Fibroblast of lung (primary cell): ENCODE results near the gene CTSC. TPM values are rescaled to one million over a fixed set of nuclear protein-coding genes. Genes with fewer than 3 reads are reported as not detected.

Experiments
- DNase-seq, 2 donors: peaks; one replicate each; pipeline versions ENCODE4 v3.0.0 to v3.0.0-alpha.2; 2010; ENCODE audit warnings: low read depth in 2 of 2
- H2AFZ ChIP-seq: 2 replicates; pipeline ENCODE4 v1.5.1; 2012; ENCODE audit warnings: low read length, control low read depth, inconsistent platforms
- H3K27ac ChIP-seq: 2 replicates; pipeline ENCODE4 v1.5.1; 2011; ENCODE audit warnings: low read length, control low read depth; ENCODE audit not compliant: insufficient read depth
- H3K27me3 ChIP-seq: 2 replicates; pipeline ENCODE4 v1.5.1; 2011; ENCODE audit warnings: mild to moderate bottlenecking, low read length; ENCODE audit not compliant: control insufficient read depth, insufficient read depth
- H3K36me3 ChIP-seq: 2 replicates; pipeline ENCODE4 v1.5.1; 2011; ENCODE audit warnings: low read length; ENCODE audit not compliant: control insufficient read depth, insufficient read depth
- H3K4me1 ChIP-seq: 2 replicates; pipeline ENCODE4 v1.5.1; 2011; ENCODE audit warnings: low read length; ENCODE audit not compliant: control insufficient read depth, insufficient read depth; ENCODE audit errors: extremely low read depth
- H3K4me2 ChIP-seq: 2 replicates; pipeline ENCODE4 v1.5.1; 2011; ENCODE audit warnings: low read length, control low read depth; ENCODE audit not compliant: insufficient read depth; ENCODE audit errors: extremely low read depth
- H3K4me3 ChIP-seq, 4 experiments: fragments of 200-600 bp in 1 of 4; sonication (generic) in 1 of 4; replicated peaks in 1 of 4; 2 replicates each; pipeline ENCODE4 v1.5.1; 2011 to 2016; ENCODE audit warnings: low read length in 4 of 4, low read depth in 3 of 4, mild to moderate bottlenecking in 3 of 4, control low read depth in 2 of 4, inconsistent platforms in 1 of 4, mixed read lengths in 1 of 4; ENCODE audit not compliant: insufficient read depth in 1 of 4; ENCODE audit errors: control extremely low read depth in 1 of 4
- H3K79me2 ChIP-seq: 2 replicates; pipeline ENCODE4 v1.5.1; 2012; ENCODE audit warnings: mild to moderate bottlenecking, low read length, inconsistent platforms; ENCODE audit not compliant: control insufficient read depth, insufficient read depth
- H3K9ac ChIP-seq: 2 replicates; pipeline ENCODE4 v1.5.1; 2011; ENCODE audit warnings: mild to moderate bottlenecking, low read length, control low read depth; ENCODE audit not compliant: insufficient read depth
- H3K9me3 ChIP-seq: 2 replicates; pipeline ENCODE4 v1.5.1; 2012; ENCODE audit warnings: low read depth, low read length; ENCODE audit not compliant: control insufficient read depth, insufficient read depth
- H4K20me1 ChIP-seq: 2 replicates; pipeline ENCODE4 v1.5.1; 2011; ENCODE audit warnings: low read length; ENCODE audit not compliant: control insufficient read depth, insufficient read depth; ENCODE audit errors: extremely low read depth
- CTCF ChIP-seq, 2 donors: IDR thresholded peaks in 1 of 2; conservative IDR thresholded peaks in 1 of 2; 1 replicate in 1 of 2; 2 replicates in 1 of 2; pipeline ENCODE4 v1.5.1; 2011 to 2012; ENCODE audit warnings: low read length in 2 of 2, control low read depth in 1 of 2, inconsistent platforms in 1 of 2, low read depth in 1 of 2, mild to moderate bottlenecking in 1 of 2
- EZH2 ChIP-seq: IDR thresholded peaks from 2 replicates; pipeline ENCODE4 v1.5.1; 2012; ENCODE audit warnings: low read length, control low read depth, mild to moderate bottlenecking; ENCODE audit errors: missing control alignments
- polyA plus RNA-seq, 2 donors: library from polyadenylated mRNA; depleted of rRNA in 1 of 2; stranded (reverse) in 1 of 2; unstranded in 1 of 2; fragments of >200 nt; gene quantifications; 2 replicates each; pipeline ENCODE4 v1.2.1, GENCODE V29; 2011 to 2012; ENCODE audit warnings: missing spikeins in 1 of 2
- total RNA-seq: library from RNA; depleted of rRNA; stranded (reverse); fragments of >200 nt; gene quantifications from 2 replicates; pipeline ENCODE4 v1.2.1, GENCODE V29; 2014

CTSC gene
- total and polyA plus RNA-seq, 2 donors (not counting 1 experiment from before 2014, with no cell fraction given): 75.8 to 593 TPM

GRCh38 chr11:88329563-88330250, 7.8 kb downstream of the CTSC start:
- H3K9me3 ChIP-seq: no peaks in the 10 kb centered on the region
- H3K36me3 ChIP-seq: peaks cover 9% of the 10 kb centered on the region
- no peak overlapping the region for H3K9ac ChIP-seq
- no peak overlapping the region for H3K4me3 ChIP-seq
- H4K20me1 ChIP-seq: no peaks in the 10 kb centered on the region
- H3K4me2 ChIP-seq: no peak overlapping the region
- TF ChIP-seq CTCF (conservative IDR thresholded peaks at IDR 0.05 in 1 of 2, IDR thresholded peaks at IDR 0.05 in 1 of 2; ENCODE audit: low read depth in 1 of 2, low read length in 2 of 2): no peak
- TF ChIP-seq EZH2: no peak
- H3K27ac ChIP-seq: no peak overlapping the region
- no peak overlapping the region for H2AFZ ChIP-seq
- peaks cover 12% of the 10 kb centered on the region for H3K79me2 ChIP-seq
- no peaks in the 10 kb centered on the region for H3K4me1 ChIP-seq
- DNase-seq: no peak
- no peaks in the 10 kb centered on the region for H3K27me3 ChIP-seq

GRCh38 chr11:88327462-88328143, 9.9 kb downstream of the CTSC start:
- Histone ChIP-seq H3K4me1 (no peaks in the 10 kb centered on the region), H3K4me3 (no peak overlapping the region), H3K27ac (no peak overlapping the region), H3K27me3 (no peaks in the 10 kb centered on the region), H3K36me3 (peaks cover 13% of the 10 kb centered on the region), H3K79me2 (peaks cover 4% of the 10 kb centered on the region), H3K4me2 (no peak overlapping the region), H2AFZ (no peak overlapping the region), H3K9me3 (no peaks in the 10 kb centered on the region), H3K9ac (no peak overlapping the region), H4K20me1 (no peaks in the 10 kb centered on the region)
- no peak for TF ChIP-seq EZH2
- no peak for TF ChIP-seq CTCF (conservative IDR thresholded peaks at IDR 0.05 in 1 of 2, IDR thresholded peaks at IDR 0.05 in 1 of 2; ENCODE audit: low read depth in 1 of 2, low read length in 2 of 2)
- DNase-seq: no peak

GRCh38 chr11:88327061-88327460, 10.5 kb downstream of the CTSC start:
- Histone ChIP-seq H3K9me3 (no peaks in the 10 kb centered on the region), H3K79me2 (peaks cover 4% of the 10 kb centered on the region), H3K27me3 (no peaks in the 10 kb centered on the region), H3K4me2 (no peak overlapping the region), H3K4me1 (no peaks in the 10 kb centered on the region), H3K36me3 (peaks cover 13% of the 10 kb centered on the region), H3K4me3 (no peak overlapping the region), H3K9ac (no peak overlapping the region), H4K20me1 (no peaks in the 10 kb centered on the region), H2AFZ (no peak overlapping the region), H3K27ac (no peak overlapping the region)
- no peak for DNase-seq
- TF ChIP-seq CTCF (conservative IDR thresholded peaks at IDR 0.05 in 1 of 2, IDR thresholded peaks at IDR 0.05 in 1 of 2; ENCODE audit: low read depth in 1 of 2, low read length in 2 of 2): no peak
- TF ChIP-seq EZH2: no peak
